Measurements from ENCODE around the gene MMP12. TPM values are rescaled to one million over a fixed set of nuclear protein-coding genes. Genes with fewer than 3 reads are reported as not detected.

The MMP12 gene
- total RNA-seq, 5 donors from 2014 or later (not counting 1 experiment from before 2014, with no cell fraction given), result not detected

- ATAC-seq (replicated peaks in 1 of 4) (no peak), DNase-seq (no peak)
- Histone ChIP-seq H3K4me1 (ENCODE audit: control insufficient read depth in 1 of 2, extremely low read depth in 1 of 2, insufficient read depth in 2 of 2, low read length in 2 of 2) (no peaks in the 10 kb centered on the region), H3K4me3 (ENCODE audit: control insufficient read depth in 1 of 2, extremely low read depth in 1 of 2, low read length in 1 of 2) (no peak within 1 kb of the TSS), H3K36me3 (ENCODE audit: control insufficient read depth in 2 of 2, extremely low read depth in 1 of 2, insufficient read depth in 1 of 2, low read length in 1 of 2) (no peaks in the 10 kb centered on the region), H3K9me3 (no peaks in the 10 kb centered on the region), H3K27ac (ENCODE audit: low read length) (no peak within 1 kb of the TSS), H3K27me3 (replicated peaks in 1 of 2; ENCODE audit: control insufficient read depth in 2 of 2, extremely low read depth in 1 of 2, insufficient read depth in 2 of 2, low read length in 1 of 2) (peaks cover 0 to 3% of the 10 kb centered on the region in 2 experiments)
- H3K27ac Mint-ChIP-seq, result no peak within 1 kb of the TSS
- CTCF ChIA-PET, result interaction anchor here in 1 of 2 donors (0.7 kb wide), 1 partner anchor 519 kb away, joined by 3 read pairs; no protein-coding TSS in a partner anchor
- H3K4me3 Mint-ChIP-seq, result no peak within 1 kb of the TSS
- POLR2A ChIA-PET, result no interaction called here
- H3K9me3 Mint-ChIP-seq, result no peaks in the 10 kb centered on the region
- H3K27me3 Mint-ChIP-seq, result peaks cover 2 to 3% of the 10 kb centered on the region in 2 donors
- no peaks in the 10 kb centered on the region for H3K36me3 Mint-ChIP-seq
- no peaks in the 10 kb centered on the region for H3K4me1 Mint-ChIP-seq
- 90% methylated on average over 3 of the region's 4 CpGs for WGBS (ENCODE audit: insufficient coverage)
Measured at GRCh38 chr11:102843489-102843888, 31.3 kb downstream of the MMP12 start, which contains the start of gene MMP3. TSS of gene MMP3 (minus strand) at chr11:102843609. CDS start at chr11:102843546, 63 bp downstream.

- ChIA-PET CTCF (interaction anchor here in 1 of 2 donors (0.7 kb wide), 1 partner anchor 520 kb away, joined by 3 read pairs; no protein-coding TSS in a partner anchor), POLR2A (interaction anchor here in 1 of 2 donors (0.6 kb wide), 1 partner anchor 686 kb away, joined by 3 read pairs; no protein-coding TSS in a partner anchor)
- DNase-seq (no peak), ATAC-seq (replicated peaks in 1 of 4) (no peak)
- Histone ChIP-seq H3K4me3 (ENCODE audit: control insufficient read depth in 1 of 2, extremely low read depth in 1 of 2, low read length in 1 of 2) (no peak overlapping the region), H3K27me3 (replicated peaks in 1 of 2; ENCODE audit: control insufficient read depth in 2 of 2, extremely low read depth in 1 of 2, insufficient read depth in 2 of 2, low read length in 1 of 2) (peaks cover 0 to 3% of the 10 kb centered on the region in 2 experiments), H3K36me3 (ENCODE audit: control insufficient read depth in 2 of 2, extremely low read depth in 1 of 2, insufficient read depth in 1 of 2, low read length in 1 of 2) (no peaks in the 10 kb centered on the region), H3K9me3 (no peaks in the 10 kb centered on the region), H3K4me1 (ENCODE audit: control insufficient read depth in 1 of 2, extremely low read depth in 1 of 2, insufficient read depth in 2 of 2, low read length in 2 of 2) (no peaks in the 10 kb centered on the region), H3K27ac (ENCODE audit: low read length) (no peak overlapping the region)
- H3K27ac Mint-ChIP-seq, result no peak overlapping the region
- no peaks in the 10 kb centered on the region for H3K4me1 Mint-ChIP-seq
- no peaks in the 10 kb centered on the region for H3K9me3 Mint-ChIP-seq
- WGBS (ENCODE audit: insufficient coverage), result no CpG with 5 or more reads among the region's 1 CpG
- no peak overlapping the region for H3K4me3 Mint-ChIP-seq
- no peaks in the 10 kb centered on the region for H3K36me3 Mint-ChIP-seq
- peaks cover 2 to 3% of the 10 kb centered on the region in 2 donors for H3K27me3 Mint-ChIP-seq
Measured at GRCh38 chr11:102842930-102843329, 31.9 kb downstream of the MMP12 start.

GRCh38 chr11:102840018-102840417 is 34.8 kb downstream of the MMP12 start:
- ChIA-PET CTCF (no interaction called here), POLR2A (no interaction called here)
- no peaks in the 10 kb centered on the region for H3K9me3 Mint-ChIP-seq
- no peaks in the 10 kb centered on the region for H3K36me3 Mint-ChIP-seq
- no peak overlapping the region for H3K27ac ChIP-seq (ENCODE audit: low read length)
- no peak overlapping the region for H3K27ac Mint-ChIP-seq
- H3K4me1 ChIP-seq (ENCODE audit: control insufficient read depth in 1 of 2, extremely low read depth in 1 of 2, insufficient read depth in 2 of 2, low read length in 2 of 2), result no peaks in the 10 kb centered on the region
- H3K27me3 Mint-ChIP-seq, result peaks cover 0 to 3% of the 10 kb centered on the region in 2 donors
- H3K9me3 ChIP-seq, result no peaks in the 10 kb centered on the region
- peaks cover 0 to 3% of the 10 kb centered on the region in 2 experiments for H3K27me3 ChIP-seq (replicated peaks in 1 of 2; ENCODE audit: control insufficient read depth in 2 of 2, extremely low read depth in 1 of 2, insufficient read depth in 2 of 2, low read length in 1 of 2)
- DNase-seq (no peak), ATAC-seq (replicated peaks in 1 of 4) (no peak)
- no peak overlapping the region for H3K4me3 ChIP-seq (ENCODE audit: control insufficient read depth in 1 of 2, extremely low read depth in 1 of 2, low read length in 1 of 2)
- no CpG with 5 or more reads among the region's 5 CpGs for WGBS (ENCODE audit: insufficient coverage)
- no peaks in the 10 kb centered on the region for H3K4me1 Mint-ChIP-seq
- no peaks in the 10 kb centered on the region for H3K36me3 ChIP-seq (ENCODE audit: control insufficient read depth in 2 of 2, extremely low read depth in 1 of 2, insufficient read depth in 1 of 2, low read length in 1 of 2)
- no peak overlapping the region for H3K4me3 Mint-ChIP-seq

- POLR2A ChIA-PET, result no interaction called here
- WGBS (ENCODE audit: insufficient coverage), result 67% methylated on average over 2 of the region's 2 CpGs
- no peak for ATAC-seq (replicated peaks in 1 of 4)
- no peaks in the 10 kb centered on the region for H3K4me1 Mint-ChIP-seq
- H3K27ac Mint-ChIP-seq, result no peak overlapping the region
- Histone ChIP-seq H3K4me1 (ENCODE audit: control insufficient read depth in 1 of 2, extremely low read depth in 1 of 2, insufficient read depth in 2 of 2, low read length in 2 of 2) (no peaks in the 10 kb centered on the region), H3K27ac (ENCODE audit: low read length) (no peak overlapping the region), H3K36me3 (ENCODE audit: control insufficient read depth in 2 of 2, extremely low read depth in 1 of 2, insufficient read depth in 1 of 2, low read length in 1 of 2) (no peaks in the 10 kb centered on the region), H3K27me3 (replicated peaks in 1 of 2; ENCODE audit: control insufficient read depth in 2 of 2, extremely low read depth in 1 of 2, insufficient read depth in 2 of 2, low read length in 1 of 2) (peaks cover 1 to 3% of the 10 kb centered on the region in 2 experiments), H3K4me3 (ENCODE audit: control insufficient read depth in 1 of 2, extremely low read depth in 1 of 2, low read length in 1 of 2) (no peak overlapping the region), H3K9me3 (no peaks in the 10 kb centered on the region)
- H3K36me3 Mint-ChIP-seq, result no peaks in the 10 kb centered on the region
- no peaks in the 10 kb centered on the region for H3K9me3 Mint-ChIP-seq
- no peak overlapping the region for H3K4me3 Mint-ChIP-seq
- peaks cover 3 to 4% of the 10 kb centered on the region in 2 donors for H3K27me3 Mint-ChIP-seq
- CTCF ChIA-PET, result no interaction called here
- no peak for DNase-seq
Measured at GRCh38 chr11:102837646-102838045, 37.1 kb downstream of the MMP12 start.

- no peaks in the 10 kb centered on the region for H3K9me3 Mint-ChIP-seq
- ATAC-seq (replicated peaks in 1 of 4) (no peak), DNase-seq (no peak)
- peaks cover 3 to 7% of the 10 kb centered on the region in 2 donors for H3K27me3 Mint-ChIP-seq
- no peaks in the 10 kb centered on the region for H3K4me1 Mint-ChIP-seq
- Histone ChIP-seq H3K27me3 (replicated peaks in 1 of 2; ENCODE audit: control insufficient read depth in 2 of 2, extremely low read depth in 1 of 2, insufficient read depth in 2 of 2, low read length in 1 of 2) (peaks cover 3% of the 10 kb centered on the region in 2 experiments), H3K4me3 (ENCODE audit: control insufficient read depth in 1 of 2, extremely low read depth in 1 of 2, low read length in 1 of 2) (no peak overlapping the region), H3K36me3 (ENCODE audit: control insufficient read depth in 2 of 2, extremely low read depth in 1 of 2, insufficient read depth in 1 of 2, low read length in 1 of 2) (no peaks in the 10 kb centered on the region), H3K9me3 (no peaks in the 10 kb centered on the region), H3K4me1 (ENCODE audit: control insufficient read depth in 1 of 2, extremely low read depth in 1 of 2, insufficient read depth in 2 of 2, low read length in 2 of 2) (no peaks in the 10 kb centered on the region), H3K27ac (ENCODE audit: low read length) (no peak overlapping the region)
- no peak overlapping the region for H3K4me3 Mint-ChIP-seq
- POLR2A ChIA-PET, result no interaction called here
- WGBS (ENCODE audit: insufficient coverage), result no CpG with 5 or more reads among the region's 2 CpGs
- CTCF ChIA-PET, result interaction anchor here in 1 of 2 donors (0.5 kb wide), 1 partner anchor 584 kb away, joined by 4 read pairs; no protein-coding TSS in a partner anchor
- no peaks in the 10 kb centered on the region for H3K36me3 Mint-ChIP-seq
- no peak overlapping the region for H3K27ac Mint-ChIP-seq
Measured at GRCh38 chr11:102837156-102837555, 37.6 kb downstream of the MMP12 start.

DNA sequence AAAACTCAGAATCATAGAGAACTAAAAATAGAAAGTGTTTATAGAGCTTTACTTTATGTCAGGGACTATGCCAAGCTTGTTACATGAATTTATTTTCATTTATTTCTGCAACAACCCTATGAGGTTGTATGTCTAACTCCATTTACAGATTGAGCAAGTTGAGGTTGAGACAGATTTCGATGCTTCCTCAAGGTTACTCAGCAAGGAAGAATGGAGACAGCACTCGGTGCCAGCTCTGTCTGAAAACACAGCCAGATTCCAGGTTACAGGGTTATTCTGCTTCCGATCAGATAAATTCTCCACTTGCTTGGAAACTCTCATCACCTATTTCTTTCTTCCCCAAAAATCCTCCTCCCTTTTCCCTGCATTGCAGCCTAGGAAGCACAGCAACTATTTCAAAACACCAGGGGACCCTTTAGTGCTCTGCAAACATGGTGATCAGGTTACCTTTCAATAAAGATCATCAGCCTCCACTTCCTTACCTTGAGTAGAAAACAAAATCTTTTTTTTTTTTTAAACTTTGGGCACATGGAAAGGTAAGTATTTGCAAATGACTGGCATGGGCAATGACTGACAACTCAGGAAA is 38.4 kb downstream of the MMP12 start:
- Mint-ChIP-seq H3K36me3 (no peaks in the 10 kb centered on the region), H3K27ac (no peak overlapping the region), H3K9me3 (no peaks in the 10 kb centered on the region), H3K27me3 (peaks cover 9 to 12% of the 10 kb centered on the region in 2 donors), H3K4me3 (no peak overlapping the region), H3K4me1 (no peaks in the 10 kb centered on the region)
- ATAC-seq (replicated peaks in 1 of 4) (no peak), DNase-seq (no peak)
- 69% methylated on average over 3 of the region's 3 CpGs for WGBS (ENCODE audit: insufficient coverage)
- CTCF ChIA-PET, result interaction anchor here in 1 of 2 donors (0.5 kb wide), 1 partner anchor 585 kb away, joined by 4 read pairs; no protein-coding TSS in a partner anchor
- Histone ChIP-seq H3K4me1 (ENCODE audit: control insufficient read depth in 1 of 2, extremely low read depth in 1 of 2, insufficient read depth in 2 of 2, low read length in 2 of 2) (no peaks in the 10 kb centered on the region), H3K27ac (ENCODE audit: low read length) (no peak overlapping the region), H3K9me3 (peaks cover 2% of the 10 kb centered on the region), H3K27me3 (replicated peaks in 1 of 2; ENCODE audit: control insufficient read depth in 2 of 2, extremely low read depth in 1 of 2, insufficient read depth in 2 of 2, low read length in 1 of 2) (peaks cover 7 to 8% of the 10 kb centered on the region in 2 experiments), H3K36me3 (ENCODE audit: control insufficient read depth in 2 of 2, extremely low read depth in 1 of 2, insufficient read depth in 1 of 2, low read length in 1 of 2) (no peaks in the 10 kb centered on the region), H3K4me3 (ENCODE audit: control insufficient read depth in 1 of 2, extremely low read depth in 1 of 2, low read length in 1 of 2) (no peak overlapping the region)
- POLR2A ChIA-PET, result no interaction called here

Data from T-cell (primary cell).